Spleen (tissue), 11 donors: ENCODE results near the gene RASSF3. TPM values are rescaled to one million over a fixed set of nuclear protein-coding genes. Genes with fewer than 3 reads are reported as not detected.

Experiments
- DNase-seq: peaks from one replicate; pipeline ENCODE4 v3.0.0-alpha.2; 2020
- H3K27ac ChIP-seq, 8 donors: fragments of 200-600 bp; sonication (generic) in 7 of 8; 1 replicate in 4 of 8; 2 replicates in 4 of 8; pipeline versions ENCODE4 v1.5.0 to v1.8.0; 2016 to 2021; ENCODE audit warnings: inconsistent platforms in 4 of 8, mild to moderate bottlenecking in 4 of 8, moderate library complexity in 1 of 8
- H3K27me3 ChIP-seq, 7 donors: fragments of 200-600 bp; sonication (generic) in 6 of 7; replicated peaks in 1 of 7; 1 replicate in 4 of 7; 2 replicates in 3 of 7; pipeline versions ENCODE4 v1.5.0 to v1.8.0; 2016 to 2021; ENCODE audit warnings: inconsistent platforms in 3 of 7, mild to moderate bottlenecking in 1 of 7
- H3K36me3 ChIP-seq, 6 donors: fragments of 200-600 bp; sonication (generic) in 5 of 6; 1 replicate in 4 of 6; 2 replicates in 2 of 6; pipeline versions ENCODE4 v1.5.0 to v1.8.0; 2016 to 2021; ENCODE audit warnings: inconsistent platforms in 2 of 6
- H3K4me1 ChIP-seq, 6 donors: fragments of 200-600 bp; sonication (generic) in 5 of 6; 1 replicate in 3 of 6; 2 replicates in 3 of 6; pipeline versions ENCODE4 v1.5.0 to v1.8.0; 2016 to 2021; ENCODE audit warnings: inconsistent platforms in 3 of 6
- H3K4me3 ChIP-seq, 8 donors: fragments of 200-600 bp; sonication (generic) in 7 of 8; 1 replicate in 4 of 8; 2 replicates in 4 of 8; pipeline versions ENCODE4 v1.5.0 to v1.8.0; 2016 to 2021; ENCODE audit warnings: inconsistent platforms in 4 of 8, mild to moderate bottlenecking in 4 of 8, moderate library complexity in 2 of 8
- H3K9me3 ChIP-seq, 8 donors: fragments of 200-600 bp; sonication (generic) in 7 of 8; 1 replicate in 4 of 8; 2 replicates in 4 of 8; pipeline versions ENCODE4 v1.5.0 to v1.8.0; 2016 to 2021; ENCODE audit warnings: inconsistent platforms in 4 of 8
- CTCF ChIP-seq, 11 experiments: fragments of 200-600 bp in 7 of 11; fragments of 450-650 bp in 4 of 11; sonication (generic) in 4 of 11; IDR thresholded peaks in 8 of 11; conservative IDR thresholded peaks in 3 of 11; 1 replicate in 7 of 11; 2 replicates in 4 of 11; pipeline versions ENCODE4 v1.4.0 to v1.8.0; 2016 to 2021; ENCODE audit warnings: antibody characterized with exemption in 11 of 11, inconsistent platforms in 4 of 11, mild to moderate bottlenecking in 1 of 11
- POLR2A ChIP-seq, 3 donors: fragments of 450-650 bp; IDR thresholded peaks; one replicate each; pipeline ENCODE4 v1.5.1; 2017; ENCODE audit warnings: antibody characterized with exemption in 3 of 3, mild to moderate bottlenecking in 1 of 3
- POLR2AphosphoS5 ChIP-seq, 3 donors: sonication (generic); formaldehyde crosslinking; IDR thresholded peaks; one replicate each; pipeline ENCODE4 v1.5.1; 2017; ENCODE audit warnings: antibody characterized with exemption in 3 of 3
- WGBS, 5 donors: extraction: QIAGEN DNeasy Blood & Tissue Kit in 3 of 5; methylation state at CpG; one replicate each; pipeline versions ENCODE4 v1.1.5 to v1.1.7; 2013 to 2018; 5-methylcytosine and 5-hydroxymethylcytosine counted together
- intact Hi-C: fragments of 100-400 bp; cut with DNase I; formaldehyde crosslinking; loops from one replicate; pipeline ENCODE4 v1.15.0; 2023; ENCODE audit warnings: low total_unique reads
- polyA plus RNA-seq, 3 donors: library from polyadenylated mRNA; stranded (reverse); fragments of 200-250 nt; gene quantifications; one replicate each; pipeline ENCODE4 v1.2.1, GENCODE V29; 2013
- total RNA-seq, 7 donors: library from RNA; depleted of rRNA in 3 of 7; stranded (reverse); fragments of >200 nt in 3 of 7; fragmentation: NEBNext Ultra II Directional in 4 of 7; extraction: Animal tissue kit (Norgen Biotek cat#: 25700) in 4 of 7; gene quantifications; one replicate each; pipeline versions ENCODE4 v1.1.0 to v1.2.1, GENCODE V29; 2016 to 2021
- donor health status: healthy with polysubstance abuse.
- donor health status: DM: no; HTN: no; CAD: no; lungs with moderate emphysema.
- donor health status: DM: no; HTN: no; CAD: no.
- donor health status: Bipolar disorder and iron deficiency.
- donor health status: healthy.
- donor health status: DM: no; HTN: no; CAD: no.
- donor health status: DM: yes; HTN: yes; CAD: no.

RASSF3 gene
- total and polyA plus RNA-seq, 10 donors, result 31.0 to 120 (median 91.0) TPM

- TF ChIP-seq CTCF (IDR thresholded peaks at IDR 0.05 in 8 of 11, conservative IDR thresholded peaks at IDR 0.05 in 3 of 11) (peak in 1 of 11 experiments; percentile 16), POLR2A (IDR thresholded peaks at IDR 0.05) (no peak), POLR2AphosphoS5 (IDR thresholded peaks at IDR 0.05) (peak in 2 of 3 donors; percentile 32 to 77)
- Histone ChIP-seq H3K27ac (peak overlapping the region in 7 of 8 donors; percentile 60 to 90 (median 86)), H3K27me3 (no peaks in the 10 kb centered on the region), H3K4me1 (peaks cover 7 to 82% (median 43%) of the 10 kb centered on the region in 6 donors), H3K9me3 (no peaks in the 10 kb centered on the region), H3K36me3 (peaks cover 0 to 68% (median 13%) of the 10 kb centered on the region in 6 donors), H3K4me3 (peak overlapping the region in 1 of 8 donors; percentile 52)
- peak; percentile 86 for DNase-seq
- intact Hi-C loops, result no loop called here
- WGBS, 5 donors, result 54 to 90% (median 73%) methylated on average over 12 of the region's 12 CpGs
Measured at GRCh38 chr12:64699504-64700115, 89.3 kb downstream of the RASSF3 start.

- WGBS, 5 donors, result 70 to 100% (median 92%) methylated on average over 1 of the region's 1 CpG
- DNase-seq, result no peak
- Histone ChIP-seq H3K27ac (peak overlapping the region in 7 of 8 donors; percentile 60 to 90 (median 86)), H3K4me1 (peaks cover 7 to 73% (median 39%) of the 10 kb centered on the region in 6 donors), H3K9me3 (no peaks in the 10 kb centered on the region), H3K36me3 (peaks cover 0 to 59% (median 4%) of the 10 kb centered on the region in 6 donors), H3K27me3 (no peaks in the 10 kb centered on the region), H3K4me3 (peak overlapping the region in 1 of 8 donors; percentile 52)
- intact Hi-C loops, result no loop called here
- TF ChIP-seq POLR2AphosphoS5 (IDR thresholded peaks at IDR 0.05), result no peak
- no peak for TF ChIP-seq POLR2A (IDR thresholded peaks at IDR 0.05)
- no peak for TF ChIP-seq CTCF (IDR thresholded peaks at IDR 0.05 in 8 of 11, conservative IDR thresholded peaks at IDR 0.05 in 3 of 11)
Measured at GRCh38 chr12:64700532-64700931, 90.2 kb downstream of the RASSF3 start.

GRCh38 chr12:64701283-64701682 is 91.0 kb downstream of the RASSF3 start:
- Histone ChIP-seq H3K27ac (peak overlapping the region in 6 of 8 donors; percentile 73 to 90 (median 88)), H3K4me3 (peak overlapping the region in 1 of 8 donors; percentile 52), H3K27me3 (no peaks in the 10 kb centered on the region), H3K36me3 (peaks cover 0 to 51% (median 2%) of the 10 kb centered on the region in 6 donors), H3K9me3 (no peaks in the 10 kb centered on the region), H3K4me1 (peaks cover 7 to 69% (median 35%) of the 10 kb centered on the region in 6 donors)
- intact Hi-C loops, result no loop called here
- no peak for DNase-seq
- TF ChIP-seq CTCF (IDR thresholded peaks at IDR 0.05 in 8 of 11, conservative IDR thresholded peaks at IDR 0.05 in 3 of 11), result no peak
- WGBS, 5 donors, result 46 to 63% (median 54%) methylated on average over 5 of the region's 5 CpGs

- TF ChIP-seq POLR2AphosphoS5 (IDR thresholded peaks at IDR 0.05) (no peak), CTCF (IDR thresholded peaks at IDR 0.05 in 8 of 11, conservative IDR thresholded peaks at IDR 0.05 in 3 of 11) (no peak), POLR2A (IDR thresholded peaks at IDR 0.05) (no peak)
- Histone ChIP-seq H3K9me3 (no peaks in the 10 kb centered on the region), H3K27me3 (no peaks in the 10 kb centered on the region), H3K27ac (no peak overlapping the region), H3K4me3 (no peak overlapping the region), H3K4me1 (peaks cover 0 to 22% (median 10%) of the 10 kb centered on the region in 6 donors), H3K36me3 (peaks cover 0 to 22% (median 0%) of the 10 kb centered on the region in 6 donors)
- DNase-seq, result no peak
- WGBS, 5 donors, result 42 to 52% (median 51%) methylated on average over 3 of the region's 3 CpGs
- intact Hi-C loops, result no loop called here
Measured at GRCh38 chr12:64706306-64706705, 96.0 kb downstream of the RASSF3 start.
